ENCODE measurements around the gene ELP5.

DNA sequence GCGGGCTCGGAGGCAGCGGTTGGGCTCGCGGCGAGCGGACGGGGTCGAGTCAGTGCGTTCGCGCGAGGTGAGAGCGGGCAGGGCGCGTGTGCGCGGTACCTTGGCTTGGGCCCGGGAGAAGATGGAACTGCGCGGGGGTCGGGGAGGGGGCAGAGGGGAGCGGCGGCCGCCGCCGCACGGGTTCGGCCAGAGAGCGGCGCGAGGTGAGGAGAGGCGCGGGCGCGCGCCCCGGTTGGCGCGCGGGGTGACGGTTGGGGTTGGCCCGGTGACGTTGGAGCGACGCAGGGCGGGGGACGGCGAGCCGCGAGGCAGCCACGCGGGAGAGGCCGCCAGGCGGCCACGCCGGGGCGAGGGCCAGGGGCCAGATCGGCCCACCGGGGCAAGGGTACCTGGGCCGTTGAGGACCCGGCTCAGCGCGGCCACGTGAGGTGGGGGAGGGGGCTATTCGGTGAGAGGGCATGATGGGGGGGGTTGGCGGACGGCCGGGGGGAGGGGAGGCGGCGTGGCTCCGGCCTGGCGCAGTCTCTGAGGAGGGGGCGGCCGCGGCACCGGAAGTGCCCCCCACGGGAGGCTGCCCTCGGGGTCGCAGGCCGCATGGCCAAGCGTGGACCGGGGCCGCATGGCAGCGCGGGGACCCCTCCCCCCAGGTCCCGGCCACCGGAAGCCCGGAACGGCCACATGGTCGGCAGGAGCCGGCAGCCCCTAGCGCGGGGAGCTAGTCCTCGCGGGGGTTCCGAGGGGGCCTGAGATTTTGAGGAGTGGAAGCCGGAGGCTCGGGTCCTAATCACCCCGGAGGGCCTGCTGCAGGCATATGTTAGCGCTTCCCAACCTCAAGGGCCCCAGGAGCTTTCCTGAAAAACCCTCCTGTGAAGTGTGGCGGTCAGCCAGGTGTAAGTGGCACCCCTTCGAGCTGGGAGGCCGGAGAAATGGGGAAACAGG, 55.9 kb downstream of the ELP5 start:
- TF ChIP-seq CTCF (conservative IDR thresholded peaks at IDR 0.05 in 1 of 2, IDR thresholded peaks at IDR 0.05 in 1 of 2; ENCODE audit: low read depth in 1 of 2, low read length in 2 of 2) (no peak), EZH2 (IDR thresholded peaks at IDR 0.05; ENCODE audit: low read length, missing control alignments) (no peak)

Data from fibroblast of lung (primary cell).